Endothelial cell of umbilical vein (primary cell): Measurements from ENCODE around the gene RASIP1.

Source experiments
- CTCF ChIP-seq, 2 donors: IDR thresholded peaks; 1 replicate in 1 of 2; 2 replicates in 1 of 2; pipeline ENCODE4 v1.5.1; 2011; ENCODE audit warnings: low read length in 2 of 2, mild to moderate bottlenecking in 2 of 2, moderate library complexity in 2 of 2, control low read depth in 1 of 2, inconsistent platforms in 1 of 2, low read depth in 1 of 2; ENCODE audit not compliant: insufficient read depth in 1 of 2; ENCODE audit errors: extremely low read depth in 1 of 2
- EZH2 ChIP-seq: IDR thresholded peaks from 2 replicates; pipeline ENCODE4 v1.6.1; 2012; ENCODE audit warnings: borderline replicate concordance, low read depth, mild to moderate bottlenecking, moderate library complexity, low read length, inconsistent platforms; ENCODE audit not compliant: severe bottlenecking
- FOS ChIP-seq: IDR thresholded peaks from 2 replicates; pipeline ENCODE4 v1.6.1; 2011; ENCODE audit warnings: mild to moderate bottlenecking, low read length, moderate library complexity, borderline replicate concordance; ENCODE audit not compliant: insufficient read depth
- GATA2 ChIP-seq: IDR thresholded peaks from 2 replicates; pipeline ENCODE4 v1.7.0; 2011; ENCODE audit warnings: low read depth, mild to moderate bottlenecking, moderate library complexity, mixed read lengths, low read length; ENCODE audit not compliant: insufficient read length, insufficient read depth
- JUN ChIP-seq: IDR thresholded peaks from 2 replicates; pipeline ENCODE4 v1.6.1; 2011; ENCODE audit warnings: borderline replicate concordance, low read depth; ENCODE audit not compliant: insufficient read length, insufficient read depth
- MAX ChIP-seq: IDR thresholded peaks from 2 replicates; pipeline ENCODE4 v1.6.1; 2011; ENCODE audit not compliant: insufficient read depth, insufficient read length
- MYC ChIP-seq: IDR thresholded peaks from one replicate; pipeline ENCODE4 v1.6.1; 2011; ENCODE audit warnings: mild to moderate bottlenecking, low read depth, low read length
- POLR2A ChIP-seq: IDR thresholded peaks from 2 replicates; pipeline ENCODE4 v1.6.1; 2012; ENCODE audit warnings: low read depth, mild to moderate bottlenecking, control low read depth, low read length
- POLR2AphosphoS5 ChIP-seq: IDR thresholded peaks from 2 replicates; pipeline ENCODE4 v1.6.1; 2012; ENCODE audit warnings: low read depth, mild to moderate bottlenecking, control low read depth, low read length, moderate library complexity; ENCODE audit not compliant: insufficient read depth

GRCh38 chr19:48711106-48711662 lies 29.2 kb downstream of the RASIP1 start:
- TF ChIP-seq CTCF (IDR thresholded peaks at IDR 0.05; ENCODE audit: extremely low read depth in 1 of 2, insufficient read depth in 1 of 2, low read depth in 1 of 2, low read length in 2 of 2) (no peak), POLR2A (no peak), EZH2 (no peak), MAX (no peak), POLR2AphosphoS5 (no peak), MYC (no peak), JUN (no peak), FOS (no peak), GATA2 (no peak)
